Ishikawa (cell line): ENCODE results near the gene FASN.

Experiments used
- NFIC ChIP-seq: IDR thresholded peaks from 2 replicates; pipeline ENCODE4 v1.6.1; 2012
- YY1 ChIP-seq: IDR thresholded peaks from 2 replicates; pipeline ENCODE4 v1.6.1; 2012; ENCODE audit warnings: low read depth

DNA sequence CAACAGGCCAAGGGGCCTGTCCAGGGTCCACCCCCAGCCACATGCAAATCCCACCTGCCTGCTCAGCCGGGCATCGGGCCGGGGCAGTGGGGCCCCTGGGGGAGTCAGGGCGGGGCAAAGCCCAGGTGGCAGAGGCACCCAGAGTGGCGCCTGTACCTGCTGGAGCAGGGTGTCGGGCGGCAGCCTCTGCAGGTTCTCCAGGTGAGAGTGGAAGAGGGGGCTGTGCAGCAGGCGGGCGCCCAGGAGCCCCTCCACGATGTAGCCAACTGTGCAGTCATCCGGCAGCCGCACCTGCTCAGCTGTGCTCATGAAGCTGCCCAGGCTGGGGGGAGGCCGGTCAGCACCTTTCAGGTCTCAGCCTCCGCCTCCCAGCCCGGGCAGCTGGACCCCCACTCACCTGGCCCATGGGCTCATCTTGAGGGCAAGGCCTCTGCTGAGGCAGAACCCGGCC, 48.5 kb downstream of the FASN start:
- no peak for TF ChIP-seq YY1
- no peak for TF ChIP-seq NFIC
